Loucy (cell line): ENCODE data around the gene BRCA1.

Experiments used
- CTCF ChIP-seq: fragments of 200-600 bp; sonication (generic); conservative IDR thresholded peaks from 2 replicates; pipeline ENCODE4 v1.5.1; 2014; ENCODE audit warnings: mild to moderate bottlenecking, antibody characterized with exemption, low read length
- EZH2phosphoT487 ChIP-seq: fragments of 200-600 bp; IDR thresholded peaks from 2 replicates; pipeline ENCODE4 v1.6.1; 2018; ENCODE audit warnings: antibody characterized with exemption, mild to moderate bottlenecking, moderate library complexity, borderline replicate concordance

GRCh38 chr17:43070257-43070656, 54.9 kb downstream of the BRCA1 start:
- TF ChIP-seq CTCF (no peak), EZH2phosphoT487 (no peak)
